K562 (cell line): ENCODE results near the gene ITSN1. TPM values are rescaled to one million over a fixed set of nuclear protein-coding genes. Genes with fewer than 3 reads are reported as not detected.

Experiments
- CBX2 ChIP-seq: fragments of 200-600 bp; sonication (generic); IDR thresholded peaks from one replicate; pipeline ENCODE4 v1.6.1; 2012; ENCODE audit warnings: mild to moderate bottlenecking, low read length, inconsistent platforms; ENCODE audit not compliant: insufficient read depth, poor library complexity, severe bottlenecking
- NELFE ChIP-seq: IDR thresholded peaks from 2 replicates; pipeline ENCODE4 v1.6.1; 2011; ENCODE audit warnings: mild to moderate bottlenecking; ENCODE audit not compliant: insufficient read depth, insufficient read length
- POLR3G ChIP-seq: IDR thresholded peaks from 2 replicates; pipeline ENCODE4 v1.6.1; 2011; ENCODE audit not compliant: insufficient read length, insufficient replicate concordance; ENCODE audit errors: extremely low read depth
- SRSF7 ChIP-seq: fragments of 200-400 bp; formaldehyde crosslinking; optimal IDR thresholded peaks from 2 replicates; pipeline ENCODE3; 2017; ENCODE audit warnings: mild to moderate bottlenecking, low read depth, low read length
- THAP12 ChIP-seq: fragments of 250-450 bp; sonication (Bioruptor Pico); IDR thresholded peaks from 2 replicates; pipeline ENCODE4 v1.9.0; 2021; ENCODE audit warnings: mild to moderate bottlenecking, inconsistent platforms
- ZNF140 ChIP-seq: fragments of 250-450 bp; sonication (Bioruptor Pico); IDR thresholded peaks from 2 replicates; pipeline ENCODE4 v1.8.0; 2021; ENCODE audit warnings: moderate library complexity, mild to moderate bottlenecking, inconsistent platforms
- polyA plus RNA-seq, 8 experiments: library from polyadenylated mRNA; depleted of rRNA in 4 of 8; stranded (reverse) in 5 of 8; unstranded in 3 of 8; fragments of >200 nt; fragmentation: Nextera tagmentation in 2 of 8; fragmentation: Illumina TruSeq in 1 of 8; extraction: Ambion mirVana in 2 of 8; extraction: Trizol in 1 of 8; gene quantifications; 2 replicates each; pipeline versions ENCODE4 v1.2.1 to v1.2.3, GENCODE V29; 2011 to 2014; ENCODE audit warnings: inconsistent platforms in 1 of 8, missing spikeins in 1 of 8
- total RNA-seq, 7 experiments: library from RNA; depleted of rRNA in 6 of 7; stranded (reverse); fragments of >200 nt in 6 of 7; fragmentation: Illumina TruSeq in 2 of 7; extraction: Trizol in 2 of 7; gene quantifications; 2 replicates each; pipeline versions ENCODE4 v1.2.1 to v1.2.3, GENCODE V29; 2011 to 2021; ENCODE audit warnings: low replicate concordance in 1 of 7
- TF ChIP-seq, protein P1 (sequence below): fragments of 450-650 bp; IDR thresholded peaks from 2 replicates; pipeline ENCODE4 v1.6.1; 2016; ENCODE audit warnings: mild to moderate bottlenecking, moderate library complexity

Gene ITSN1
- total and polyA plus RNA-seq, 9 of the 15 experiments (the other 6 are each of a cell fraction or from before 2014, with no cell fraction given), result 1.1 to 12.6 (median 4.8) TPM

DNA sequence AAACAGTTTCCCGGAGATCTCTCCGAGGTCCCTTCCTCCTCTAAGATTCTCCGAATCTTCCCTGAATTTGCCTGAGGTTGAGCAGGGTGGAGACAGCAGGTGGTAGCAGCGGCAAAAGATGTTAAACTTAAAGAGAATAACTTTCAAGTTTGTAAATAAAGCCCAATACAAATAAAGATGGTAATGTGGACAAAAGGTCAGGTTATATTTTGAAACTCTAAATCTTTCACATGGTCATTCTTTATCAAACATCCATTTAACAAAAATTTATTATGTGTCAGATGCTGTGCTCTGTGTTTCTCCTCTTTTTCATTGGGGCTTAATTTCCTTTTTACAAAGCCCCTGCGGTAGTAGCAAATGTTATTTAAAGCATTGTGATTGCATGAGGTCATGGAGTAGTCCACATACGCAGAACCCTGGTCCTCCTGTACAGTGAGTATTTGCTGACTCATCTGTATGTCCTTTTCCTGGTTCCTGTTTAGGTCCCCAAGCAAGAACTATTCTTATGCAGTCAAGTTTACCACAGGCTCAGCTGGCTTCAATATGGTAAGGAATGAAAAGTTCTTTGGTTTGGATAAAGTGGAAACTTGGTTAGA lies 119.2 kb downstream of the ITSN1 start (continued):
- TF ChIP-seq, protein P1, sequence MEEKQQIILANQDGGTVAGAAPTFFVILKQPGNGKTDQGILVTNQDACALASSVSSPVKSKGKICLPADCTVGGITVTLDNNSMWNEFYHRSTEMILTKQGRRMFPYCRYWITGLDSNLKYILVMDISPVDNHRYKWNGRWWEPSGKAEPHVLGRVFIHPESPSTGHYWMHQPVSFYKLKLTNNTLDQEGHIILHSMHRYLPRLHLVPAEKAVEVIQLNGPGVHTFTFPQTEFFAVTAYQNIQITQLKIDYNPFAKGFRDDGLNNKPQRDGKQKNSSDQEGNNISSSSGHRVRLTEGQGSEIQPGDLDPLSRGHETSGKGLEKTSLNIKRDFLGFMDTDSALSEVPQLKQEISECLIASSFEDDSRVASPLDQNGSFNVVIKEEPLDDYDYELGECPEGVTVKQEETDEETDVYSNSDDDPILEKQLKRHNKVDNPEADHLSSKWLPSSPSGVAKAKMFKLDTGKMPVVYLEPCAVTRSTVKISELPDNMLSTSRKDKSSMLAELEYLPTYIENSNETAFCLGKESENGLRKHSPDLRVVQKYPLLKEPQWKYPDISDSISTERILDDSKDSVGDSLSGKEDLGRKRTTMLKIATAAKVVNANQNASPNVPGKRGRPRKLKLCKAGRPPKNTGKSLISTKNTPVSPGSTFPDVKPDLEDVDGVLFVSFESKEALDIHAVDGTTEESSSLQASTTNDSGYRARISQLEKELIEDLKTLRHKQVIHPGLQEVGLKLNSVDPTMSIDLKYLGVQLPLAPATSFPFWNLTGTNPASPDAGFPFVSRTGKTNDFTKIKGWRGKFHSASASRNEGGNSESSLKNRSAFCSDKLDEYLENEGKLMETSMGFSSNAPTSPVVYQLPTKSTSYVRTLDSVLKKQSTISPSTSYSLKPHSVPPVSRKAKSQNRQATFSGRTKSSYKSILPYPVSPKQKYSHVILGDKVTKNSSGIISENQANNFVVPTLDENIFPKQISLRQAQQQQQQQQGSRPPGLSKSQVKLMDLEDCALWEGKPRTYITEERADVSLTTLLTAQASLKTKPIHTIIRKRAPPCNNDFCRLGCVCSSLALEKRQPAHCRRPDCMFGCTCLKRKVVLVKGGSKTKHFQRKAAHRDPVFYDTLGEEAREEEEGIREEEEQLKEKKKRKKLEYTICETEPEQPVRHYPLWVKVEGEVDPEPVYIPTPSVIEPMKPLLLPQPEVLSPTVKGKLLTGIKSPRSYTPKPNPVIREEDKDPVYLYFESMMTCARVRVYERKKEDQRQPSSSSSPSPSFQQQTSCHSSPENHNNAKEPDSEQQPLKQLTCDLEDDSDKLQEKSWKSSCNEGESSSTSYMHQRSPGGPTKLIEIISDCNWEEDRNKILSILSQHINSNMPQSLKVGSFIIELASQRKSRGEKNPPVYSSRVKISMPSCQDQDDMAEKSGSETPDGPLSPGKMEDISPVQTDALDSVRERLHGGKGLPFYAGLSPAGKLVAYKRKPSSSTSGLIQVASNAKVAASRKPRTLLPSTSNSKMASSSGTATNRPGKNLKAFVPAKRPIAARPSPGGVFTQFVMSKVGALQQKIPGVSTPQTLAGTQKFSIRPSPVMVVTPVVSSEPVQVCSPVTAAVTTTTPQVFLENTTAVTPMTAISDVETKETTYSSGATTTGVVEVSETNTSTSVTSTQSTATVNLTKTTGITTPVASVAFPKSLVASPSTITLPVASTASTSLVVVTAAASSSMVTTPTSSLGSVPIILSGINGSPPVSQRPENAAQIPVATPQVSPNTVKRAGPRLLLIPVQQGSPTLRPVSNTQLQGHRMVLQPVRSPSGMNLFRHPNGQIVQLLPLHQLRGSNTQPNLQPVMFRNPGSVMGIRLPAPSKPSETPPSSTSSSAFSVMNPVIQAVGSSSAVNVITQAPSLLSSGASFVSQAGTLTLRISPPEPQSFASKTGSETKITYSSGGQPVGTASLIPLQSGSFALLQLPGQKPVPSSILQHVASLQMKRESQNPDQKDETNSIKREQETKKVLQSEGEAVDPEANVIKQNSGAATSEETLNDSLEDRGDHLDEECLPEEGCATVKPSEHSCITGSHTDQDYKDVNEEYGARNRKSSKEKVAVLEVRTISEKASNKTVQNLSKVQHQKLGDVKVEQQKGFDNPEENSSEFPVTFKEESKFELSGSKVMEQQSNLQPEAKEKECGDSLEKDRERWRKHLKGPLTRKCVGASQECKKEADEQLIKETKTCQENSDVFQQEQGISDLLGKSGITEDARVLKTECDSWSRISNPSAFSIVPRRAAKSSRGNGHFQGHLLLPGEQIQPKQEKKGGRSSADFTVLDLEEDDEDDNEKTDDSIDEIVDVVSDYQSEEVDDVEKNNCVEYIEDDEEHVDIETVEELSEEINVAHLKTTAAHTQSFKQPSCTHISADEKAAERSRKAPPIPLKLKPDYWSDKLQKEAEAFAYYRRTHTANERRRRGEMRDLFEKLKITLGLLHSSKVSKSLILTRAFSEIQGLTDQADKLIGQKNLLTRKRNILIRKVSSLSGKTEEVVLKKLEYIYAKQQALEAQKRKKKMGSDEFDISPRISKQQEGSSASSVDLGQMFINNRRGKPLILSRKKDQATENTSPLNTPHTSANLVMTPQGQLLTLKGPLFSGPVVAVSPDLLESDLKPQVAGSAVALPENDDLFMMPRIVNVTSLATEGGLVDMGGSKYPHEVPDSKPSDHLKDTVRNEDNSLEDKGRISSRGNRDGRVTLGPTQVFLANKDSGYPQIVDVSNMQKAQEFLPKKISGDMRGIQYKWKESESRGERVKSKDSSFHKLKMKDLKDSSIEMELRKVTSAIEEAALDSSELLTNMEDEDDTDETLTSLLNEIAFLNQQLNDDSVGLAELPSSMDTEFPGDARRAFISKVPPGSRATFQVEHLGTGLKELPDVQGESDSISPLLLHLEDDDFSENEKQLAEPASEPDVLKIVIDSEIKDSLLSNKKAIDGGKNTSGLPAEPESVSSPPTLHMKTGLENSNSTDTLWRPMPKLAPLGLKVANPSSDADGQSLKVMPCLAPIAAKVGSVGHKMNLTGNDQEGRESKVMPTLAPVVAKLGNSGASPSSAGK, result 0 out of 2 replicates have a peak, but pooled peaks have one; percentile 27
- TF ChIP-seq NELFE (no peak), CBX2 (no peak), ZNF140 (CRISPR knock-in tag) (no peak), POLR3G (no peak), SRSF7 (no peak), THAP12 (no peak)
